ENCODE measurements around the gene MEIOSIN.

DNA sequence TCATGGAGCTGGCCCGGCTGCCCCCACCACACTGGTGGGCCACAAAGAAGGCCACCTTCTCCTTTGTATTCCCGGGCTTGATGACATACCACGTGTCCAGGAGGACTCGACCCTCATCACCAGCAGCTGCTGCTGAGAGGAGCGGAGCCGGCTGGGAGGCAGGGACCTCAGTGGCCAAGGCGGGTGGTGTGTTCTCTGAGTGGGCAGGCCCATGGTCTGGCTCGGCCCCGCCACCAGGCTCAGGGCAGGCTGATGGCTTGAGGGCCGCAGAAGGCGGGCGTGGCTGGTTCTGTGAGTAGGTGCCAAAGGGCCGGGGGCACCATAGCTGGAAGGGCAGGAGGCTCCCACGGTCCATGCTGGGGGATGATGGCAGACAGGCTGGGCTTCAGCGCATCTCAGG is 20.1 kb upstream of the MEIOSIN start:
- TF ChIP-seq, protein P1, sequence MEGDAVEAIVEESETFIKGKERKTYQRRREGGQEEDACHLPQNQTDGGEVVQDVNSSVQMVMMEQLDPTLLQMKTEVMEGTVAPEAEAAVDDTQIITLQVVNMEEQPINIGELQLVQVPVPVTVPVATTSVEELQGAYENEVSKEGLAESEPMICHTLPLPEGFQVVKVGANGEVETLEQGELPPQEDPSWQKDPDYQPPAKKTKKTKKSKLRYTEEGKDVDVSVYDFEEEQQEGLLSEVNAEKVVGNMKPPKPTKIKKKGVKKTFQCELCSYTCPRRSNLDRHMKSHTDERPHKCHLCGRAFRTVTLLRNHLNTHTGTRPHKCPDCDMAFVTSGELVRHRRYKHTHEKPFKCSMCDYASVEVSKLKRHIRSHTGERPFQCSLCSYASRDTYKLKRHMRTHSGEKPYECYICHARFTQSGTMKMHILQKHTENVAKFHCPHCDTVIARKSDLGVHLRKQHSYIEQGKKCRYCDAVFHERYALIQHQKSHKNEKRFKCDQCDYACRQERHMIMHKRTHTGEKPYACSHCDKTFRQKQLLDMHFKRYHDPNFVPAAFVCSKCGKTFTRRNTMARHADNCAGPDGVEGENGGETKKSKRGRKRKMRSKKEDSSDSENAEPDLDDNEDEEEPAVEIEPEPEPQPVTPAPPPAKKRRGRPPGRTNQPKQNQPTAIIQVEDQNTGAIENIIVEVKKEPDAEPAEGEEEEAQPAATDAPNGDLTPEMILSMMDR (IDR thresholded peaks at IDR 0.05), result no peak
- no peak for TF ChIP-seq POLR2A (IDR thresholded peaks at IDR 0.05)

Data from tibial nerve (tissue), 3 donors.